PFSK-1 (cell line): ENCODE data around the gene HES5.

Experiments
- FOXP2 ChIP-seq: optimal IDR thresholded peaks from 2 replicates; pipeline ENCODE3; 2011; ENCODE audit warnings: borderline replicate concordance, control low read depth, inconsistent platforms; ENCODE audit not compliant: insufficient read depth; ENCODE audit errors: extremely low read length, extremely low read depth
- POLR2AphosphoS5 ChIP-seq: IDR thresholded peaks from 2 replicates; pipeline ENCODE4 v1.6.1; 2012; ENCODE audit warnings: low read depth, mild to moderate bottlenecking, control low read depth, low read length, moderate library complexity
- REST ChIP-seq, 2 experiments: IDR thresholded peaks; 2 replicates each; pipeline versions ENCODE4 v1.6.1 to v1.8.0; 2011 to 2012; ENCODE audit warnings: low read depth in 2 of 2, low read length in 2 of 2, control low read depth in 1 of 2, inconsistent platforms in 1 of 2, mild to moderate bottlenecking in 1 of 2, moderate library complexity in 1 of 2; ENCODE audit not compliant: insufficient read depth in 1 of 2
- SIN3A ChIP-seq: IDR thresholded peaks from 2 replicates; pipeline ENCODE4 v1.6.1; 2012; ENCODE audit warnings: mild to moderate bottlenecking, low read length, moderate library complexity, borderline replicate concordance; ENCODE audit not compliant: insufficient read depth
- TAF1 ChIP-seq: IDR thresholded peaks from 2 replicates; pipeline ENCODE4 v1.6.1; 2012; ENCODE audit warnings: low read length, control low read depth, borderline replicate concordance; ENCODE audit not compliant: insufficient read depth

Gene HES5

GRCh38 chr1:2567083-2567679 lies 37.1 kb upstream of the HES5 start:
- no peak for TF ChIP-seq SIN3A
- TF ChIP-seq FOXP2: no peak
- TF ChIP-seq TAF1: no peak
- TF ChIP-seq POLR2AphosphoS5: no peak
- TF ChIP-seq REST (IDR thresholded peaks at IDR 0.05; ENCODE audit: insufficient read depth in 1 of 2, low read depth in 2 of 2, low read length in 2 of 2): no peak

- TF ChIP-seq POLR2AphosphoS5 (no peak), TAF1 (no peak), FOXP2 (no peak), SIN3A (no peak)
Observed at GRCh38 chr1:2566101-2567045, 36.3 kb upstream of the HES5 start.

GRCh38 chr1:2564815-2565374 lies 34.8 kb upstream of the HES5 start:
- TF ChIP-seq FOXP2: no peak
- TF ChIP-seq POLR2AphosphoS5: no peak
- no peak for TF ChIP-seq SIN3A
- TF ChIP-seq TAF1: no peak
- no peak for TF ChIP-seq REST (IDR thresholded peaks at IDR 0.05; ENCODE audit: insufficient read depth in 1 of 2, low read depth in 2 of 2, low read length in 2 of 2)

- TF ChIP-seq TAF1 (no peak), SIN3A (no peak), REST (IDR thresholded peaks at IDR 0.05; ENCODE audit: insufficient read depth in 1 of 2, low read depth in 2 of 2, low read length in 2 of 2) (no peak), POLR2AphosphoS5 (no peak), FOXP2 (no peak)
Observed at GRCh38 chr1:2564006-2564814, 34.1 kb upstream of the HES5 start.

GRCh38 chr1:2563205-2563604 lies 33.1 kb upstream of the HES5 start:
- TF ChIP-seq POLR2AphosphoS5 (no peak), FOXP2 (no peak), REST (IDR thresholded peaks at IDR 0.05; ENCODE audit: insufficient read depth in 1 of 2, low read depth in 2 of 2, low read length in 2 of 2) (no peak), TAF1 (no peak), SIN3A (no peak)
